Measurements from ENCODE around the gene SEMA5B. TPM values are rescaled to one million over a fixed set of nuclear protein-coding genes. Genes with fewer than 3 reads are reported as not detected.

SEMA5B gene
- total RNA-seq, 2 experiments from 2014 or later, result 0.22 TPM; not detected in 1

DNA sequence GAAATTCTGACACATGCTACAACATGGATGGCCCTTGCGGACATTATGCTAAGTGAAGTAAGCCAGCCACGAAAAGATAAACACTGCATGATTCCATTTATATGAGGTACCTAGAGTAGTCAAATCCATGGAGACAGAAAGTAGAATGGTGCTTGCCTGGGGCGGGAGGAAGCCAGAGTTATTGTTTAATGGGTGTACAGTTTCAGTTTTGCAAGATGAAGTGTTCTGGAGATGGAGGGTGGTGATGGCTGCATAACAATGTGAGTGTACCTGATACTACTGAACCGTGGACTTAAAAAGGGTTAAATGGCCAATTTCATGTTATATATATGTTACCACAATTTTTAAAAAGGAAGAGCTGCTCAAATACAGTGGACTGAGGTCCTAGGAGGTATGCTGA, 66.9 kb downstream of the SEMA5B start:
- Mint-ChIP-seq H3K36me3 (ENCODE audit: low read depth) (no peaks in the 10 kb centered on the region), H3K9me3 (no peaks in the 10 kb centered on the region), H3K27me3 (peaks cover 9% of the 10 kb centered on the region), H3K27ac (no peak overlapping the region), H3K4me3 (no peak overlapping the region), H3K4me1 (ENCODE audit: low read depth) (no peaks in the 10 kb centered on the region)
- Histone ChIP-seq H3K9me3 (ENCODE audit: control insufficient read depth in 1 of 2, insufficient read depth in 1 of 2, low read length in 2 of 2) (no peaks in the 10 kb centered on the region), H3K4me3 (ENCODE audit: low read length) (no peak overlapping the region), H3K27ac (ENCODE audit: low read depth in 1 of 2, low read length in 2 of 2) (no peak overlapping the region), H3K36me3 (ENCODE audit: insufficient read depth, low read length) (no peaks in the 10 kb centered on the region), H3K4me1 (ENCODE audit: insufficient read depth, low read length) (no peaks in the 10 kb centered on the region), H3K27me3 (ENCODE audit: control insufficient read depth in 1 of 2, insufficient read depth in 2 of 2, low read length in 2 of 2) (peaks cover 0 to 12% of the 10 kb centered on the region in 2 experiments)
- ChIA-PET POLR2A (no interaction called here), CTCF (interaction anchor here (1.3 kb wide), 1 partner anchor 262 kb away, joined by 3 read pairs; no protein-coding TSS in a partner anchor)
- intact Hi-C loops (cut with DNase I, micrococcal nuclease), result no loop called here
- no peak for ATAC-seq (ENCODE audit: poor library complexity)
- TF ChIP-seq, protein P1, sequence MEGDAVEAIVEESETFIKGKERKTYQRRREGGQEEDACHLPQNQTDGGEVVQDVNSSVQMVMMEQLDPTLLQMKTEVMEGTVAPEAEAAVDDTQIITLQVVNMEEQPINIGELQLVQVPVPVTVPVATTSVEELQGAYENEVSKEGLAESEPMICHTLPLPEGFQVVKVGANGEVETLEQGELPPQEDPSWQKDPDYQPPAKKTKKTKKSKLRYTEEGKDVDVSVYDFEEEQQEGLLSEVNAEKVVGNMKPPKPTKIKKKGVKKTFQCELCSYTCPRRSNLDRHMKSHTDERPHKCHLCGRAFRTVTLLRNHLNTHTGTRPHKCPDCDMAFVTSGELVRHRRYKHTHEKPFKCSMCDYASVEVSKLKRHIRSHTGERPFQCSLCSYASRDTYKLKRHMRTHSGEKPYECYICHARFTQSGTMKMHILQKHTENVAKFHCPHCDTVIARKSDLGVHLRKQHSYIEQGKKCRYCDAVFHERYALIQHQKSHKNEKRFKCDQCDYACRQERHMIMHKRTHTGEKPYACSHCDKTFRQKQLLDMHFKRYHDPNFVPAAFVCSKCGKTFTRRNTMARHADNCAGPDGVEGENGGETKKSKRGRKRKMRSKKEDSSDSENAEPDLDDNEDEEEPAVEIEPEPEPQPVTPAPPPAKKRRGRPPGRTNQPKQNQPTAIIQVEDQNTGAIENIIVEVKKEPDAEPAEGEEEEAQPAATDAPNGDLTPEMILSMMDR (IDR thresholded peaks at IDR 0.05), result no peak
- DNase-seq, result no peak

- no peaks in the 10 kb centered on the region for H3K36me3 Mint-ChIP-seq (ENCODE audit: low read depth)
- no peaks in the 10 kb centered on the region for H3K9me3 Mint-ChIP-seq
These were observed 68.2 kb downstream of the SEMA5B start for GRCh38 chr3:122959339-122959738.

GRCh38 chr3:122957707-122958689, 69.6 kb downstream of the SEMA5B start:
- H3K36me3 ChIP-seq (ENCODE audit: insufficient read depth, low read length), result no peaks in the 10 kb centered on the region
- no peaks in the 10 kb centered on the region for H3K4me1 ChIP-seq (ENCODE audit: insufficient read depth, low read length)
- TF ChIP-seq, protein P1 (IDR thresholded peaks at IDR 0.05), result no peak
- H3K4me3 Mint-ChIP-seq, result no peak overlapping the region
- ATAC-seq (ENCODE audit: poor library complexity) (no peak), DNase-seq (no peak)
- H3K27ac ChIP-seq (ENCODE audit: low read depth in 1 of 2, low read length in 2 of 2), result no peak overlapping the region
- no peak overlapping the region for H3K4me3 ChIP-seq (ENCODE audit: low read length)
- intact Hi-C loops (cut with DNase I, micrococcal nuclease), result no loop called here
- CTCF ChIA-PET, result no interaction called here
- H3K9me3 ChIP-seq (ENCODE audit: control insufficient read depth in 1 of 2, insufficient read depth in 1 of 2, low read length in 2 of 2), result no peaks in the 10 kb centered on the region
- H3K36me3 Mint-ChIP-seq (ENCODE audit: low read depth), result no peaks in the 10 kb centered on the region
- H3K27me3 ChIP-seq (ENCODE audit: control insufficient read depth in 1 of 2, insufficient read depth in 2 of 2, low read length in 2 of 2), result peaks cover 0 to 12% of the 10 kb centered on the region in 2 experiments
- peaks cover 9% of the 10 kb centered on the region for H3K27me3 Mint-ChIP-seq
- POLR2A ChIA-PET, result no interaction called here
- H3K9me3 Mint-ChIP-seq, result no peaks in the 10 kb centered on the region
- no peak overlapping the region for H3K27ac Mint-ChIP-seq
- no peaks in the 10 kb centered on the region for H3K4me1 Mint-ChIP-seq (ENCODE audit: low read depth)

More at GRCh38 chr3:122959339-122959738, 68.2 kb downstream of the SEMA5B start:
- intact Hi-C loops (cut with DNase I, micrococcal nuclease), result no loop called here
- no peak overlapping the region for H3K27ac ChIP-seq (ENCODE audit: low read depth in 1 of 2, low read length in 2 of 2)
- DNase-seq, result no peak
- no peaks in the 10 kb centered on the region for H3K36me3 ChIP-seq (ENCODE audit: insufficient read depth, low read length)
- peaks cover 0 to 12% of the 10 kb centered on the region in 2 experiments for H3K27me3 ChIP-seq (ENCODE audit: control insufficient read depth in 1 of 2, insufficient read depth in 2 of 2, low read length in 2 of 2)
- no peaks in the 10 kb centered on the region for H3K4me1 ChIP-seq (ENCODE audit: insufficient read depth, low read length)
- H3K4me3 Mint-ChIP-seq, result no peak overlapping the region
- H3K4me1 Mint-ChIP-seq (ENCODE audit: low read depth), result no peaks in the 10 kb centered on the region
- POLR2A ChIA-PET, result no interaction called here
- H3K27ac Mint-ChIP-seq, result no peak overlapping the region
- no peak for ATAC-seq (ENCODE audit: poor library complexity)
- no peak overlapping the region for H3K4me3 ChIP-seq (ENCODE audit: low read length)
- H3K9me3 ChIP-seq (ENCODE audit: control insufficient read depth in 1 of 2, insufficient read depth in 1 of 2, low read length in 2 of 2), result no peaks in the 10 kb centered on the region
- TF ChIP-seq, protein P1 (IDR thresholded peaks at IDR 0.05), result no peak
- peaks cover 9% of the 10 kb centered on the region for H3K27me3 Mint-ChIP-seq
- CTCF ChIA-PET, result interaction anchor here (1.3 kb wide), 1 partner anchor 260 kb away, joined by 3 read pairs; no protein-coding TSS in a partner anchor
